T-helper 17 cell (primary cell): ENCODE results near the gene PNMA8C. TPM values are rescaled to one million over a fixed set of nuclear protein-coding genes. Genes with fewer than 3 reads are reported as not detected.

Source experiments
- total RNA-seq, 4 donors: library from RNA in 2 of 4; stranded (reverse) in 2 of 4; gene quantifications; one replicate each; pipeline ENCODE4 v1.2.3 and lab custom pipeline; 2022 to 2026

PNMA8C gene
- total RNA-seq, 2 donors from 2014 or later = 0.10 to 0.12 TPM

Other genes with a start within 250 kb of the PNMA8C start
- gene IGFL1, start 199.2 kb downstream of the PNMA8C start, total RNA-seq = not detected
- gene HIF3A, start 131.9 kb downstream of the PNMA8C start, total RNA-seq = not detected
- 10 to 100 TPM; 34.8 to 42.8 TPM for gene PPP5C, start 81.8 kb downstream of the PNMA8C start, total RNA-seq
- not detected for gene CCDC8, start 15.4 kb downstream of the PNMA8C start, total RNA-seq
- not detected for gene PNMA8A, start 42.6 kb upstream of the PNMA8C start, total RNA-seq
- gene PNMA8B, start 66.9 kb upstream of the PNMA8C start, total RNA-seq = under 1 TPM; 0.17 to 0.18 TPM
- 100 to 1,000 TPM; 160 to 236 TPM for gene CALM3, start 172.4 kb upstream of the PNMA8C start, total RNA-seq
- 10 to 100 TPM in 1 of 2 donors, under 1 TPM in 1; 0.70 to 12.5 TPM for gene PTGIR, start 196.2 kb upstream of the PNMA8C start, total RNA-seq
- not detected for gene GNG8, start 207.3 kb upstream of the PNMA8C start, total RNA-seq
- gene DACT3, start 232.2 kb upstream of the PNMA8C start, total RNA-seq = not detected